ENCODE measurements around the gene PLA2G4D.

PLA2G4D gene, protein sequence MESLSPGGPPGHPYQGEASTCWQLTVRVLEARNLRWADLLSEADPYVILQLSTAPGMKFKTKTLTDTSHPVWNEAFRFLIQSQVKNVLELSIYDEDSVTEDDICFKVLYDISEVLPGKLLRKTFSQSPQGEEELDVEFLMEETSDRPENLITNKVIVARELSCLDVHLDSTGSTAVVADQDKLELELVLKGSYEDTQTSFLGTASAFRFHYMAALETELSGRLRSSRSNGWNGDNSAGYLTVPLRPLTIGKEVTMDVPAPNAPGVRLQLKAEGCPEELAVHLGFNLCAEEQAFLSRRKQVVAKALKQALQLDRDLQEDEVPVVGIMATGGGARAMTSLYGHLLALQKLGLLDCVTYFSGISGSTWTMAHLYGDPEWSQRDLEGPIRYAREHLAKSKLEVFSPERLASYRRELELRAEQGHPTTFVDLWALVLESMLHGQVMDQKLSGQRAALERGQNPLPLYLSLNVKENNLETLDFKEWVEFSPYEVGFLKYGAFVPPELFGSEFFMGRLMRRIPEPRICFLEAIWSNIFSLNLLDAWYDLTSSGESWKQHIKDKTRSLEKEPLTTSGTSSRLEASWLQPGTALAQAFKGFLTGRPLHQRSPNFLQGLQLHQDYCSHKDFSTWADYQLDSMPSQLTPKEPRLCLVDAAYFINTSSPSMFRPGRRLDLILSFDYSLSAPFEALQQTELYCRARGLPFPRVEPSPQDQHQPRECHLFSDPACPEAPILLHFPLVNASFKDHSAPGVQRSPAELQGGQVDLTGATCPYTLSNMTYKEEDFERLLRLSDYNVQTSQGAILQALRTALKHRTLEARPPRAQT

DNA sequence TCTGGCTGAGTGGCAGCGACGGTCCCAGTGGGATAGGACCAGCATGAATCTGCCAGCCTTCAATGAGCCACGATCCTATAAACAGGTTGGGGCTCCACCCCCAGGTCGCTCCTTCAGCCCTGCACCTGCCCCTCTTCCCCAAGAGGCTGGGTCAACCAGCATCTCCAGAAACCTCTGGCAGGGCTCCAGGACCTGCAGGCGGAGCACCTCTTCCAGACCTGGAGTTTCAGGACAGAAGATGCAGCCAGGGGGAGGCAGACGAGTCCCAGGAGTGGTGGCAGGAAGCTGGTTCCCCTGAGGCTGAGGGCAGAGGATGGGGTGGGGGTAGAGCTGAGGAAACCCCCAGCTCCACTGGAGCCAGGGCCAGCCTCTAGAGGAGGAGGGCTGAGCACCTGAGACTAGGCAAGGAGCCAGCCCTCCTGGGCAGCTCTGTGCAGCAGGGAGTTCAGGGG, at the start of gene PLA2G4D:
Gene PLA2G4D, minus strand, starts transcription at position 51 of the 452 bp plus-strand sequence. CDS start 103 bp downstream, outside the sequence.
- no peak for DNase-seq

GRCh38 chr15:42143356-42143755, 49.0 kb upstream of the PLA2G4D start:
- DNase-seq = no peak

DNA sequence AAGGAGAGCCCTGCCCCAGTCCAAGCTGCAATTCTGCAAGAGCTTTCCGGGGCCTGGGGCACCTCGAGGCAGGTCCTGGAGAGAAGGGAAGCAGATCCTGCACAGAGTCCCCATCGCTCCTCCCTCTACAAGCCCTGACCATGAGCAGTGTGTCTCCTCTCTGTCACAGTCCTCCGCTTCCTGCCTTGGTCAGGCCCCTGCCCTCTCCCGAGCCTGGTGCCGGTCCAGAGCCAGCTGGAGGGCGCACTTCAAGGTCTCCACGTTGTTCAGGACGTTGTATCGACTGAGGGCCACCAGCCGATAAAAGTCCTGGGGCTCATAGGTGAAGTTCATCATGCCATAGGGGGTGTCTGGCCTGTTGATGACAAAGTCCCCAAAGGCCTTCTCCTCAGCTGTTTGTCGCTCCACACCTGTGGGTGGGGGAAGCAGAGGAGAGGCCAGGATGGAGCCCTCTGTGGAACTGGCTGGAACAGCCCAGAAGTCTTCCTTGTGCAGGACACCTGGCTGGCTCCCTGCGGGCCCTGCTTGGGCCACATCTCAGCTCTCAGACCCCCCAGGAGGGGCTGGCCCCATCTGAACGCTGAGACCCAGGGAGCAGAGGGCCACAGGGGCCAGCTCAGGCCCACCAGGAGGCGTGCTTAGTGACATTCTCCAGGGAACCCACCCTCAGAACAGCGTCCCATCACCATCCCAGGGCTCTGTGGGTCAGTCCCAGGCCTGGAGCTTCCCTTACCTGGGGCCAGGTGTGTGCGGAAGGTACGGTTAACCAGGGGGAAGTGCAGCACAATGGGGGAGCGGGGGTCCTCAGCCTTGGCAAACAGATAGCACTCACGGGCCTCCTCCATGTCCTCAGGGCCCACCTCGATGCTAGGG, 47.7 kb upstream of the PLA2G4D start:
- no peak for DNase-seq

DNA sequence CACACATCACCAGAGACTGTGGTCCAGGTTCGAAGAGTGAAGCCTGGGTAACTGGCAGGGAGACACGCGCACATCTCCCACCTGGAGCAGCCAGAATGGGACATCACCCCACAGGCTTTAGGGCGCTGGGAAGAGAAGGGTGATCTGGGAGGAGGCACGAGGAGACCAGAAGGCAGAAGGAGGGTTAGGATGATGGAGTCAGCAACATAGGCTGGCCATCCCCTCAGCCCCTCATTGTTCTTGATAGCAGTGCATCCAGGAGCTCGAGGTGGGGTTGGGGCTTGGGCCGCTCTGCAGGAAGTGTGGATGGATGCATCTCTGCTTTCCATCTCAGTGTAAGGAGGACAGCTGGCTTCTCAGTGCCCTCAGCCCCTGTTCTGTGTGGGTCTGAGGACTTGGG, 46.9 kb upstream of the PLA2G4D start:
- no peak for DNase-seq

- DNase-seq = no peak
Measured at GRCh38 chr15:42140383-42141070, 46.2 kb upstream of the PLA2G4D start.

DNA sequence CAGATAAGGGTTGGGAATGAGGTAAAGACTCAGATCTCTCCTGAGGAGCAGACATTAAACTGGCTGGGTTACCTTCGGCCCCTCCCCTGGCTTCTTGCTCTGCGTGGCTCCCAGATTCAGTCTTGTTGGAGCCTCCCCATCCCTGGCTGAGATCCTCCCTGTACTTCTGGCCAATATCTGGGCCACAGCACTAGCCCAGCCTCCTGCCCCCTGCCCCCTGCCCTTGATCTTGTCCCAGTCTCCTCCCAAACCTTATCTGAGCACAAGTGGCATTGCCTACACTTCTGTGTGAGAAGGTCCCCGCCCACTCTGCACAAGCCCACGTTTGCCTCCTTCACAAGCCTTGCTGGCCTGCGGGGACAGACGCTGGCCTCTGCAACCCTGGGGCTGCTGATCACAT, 45.2 kb upstream of the PLA2G4D start:
- no peak for DNase-seq

GRCh38 chr15:42138968-42139386, 44.6 kb upstream of the PLA2G4D start:
- no peak for DNase-seq

DNA sequence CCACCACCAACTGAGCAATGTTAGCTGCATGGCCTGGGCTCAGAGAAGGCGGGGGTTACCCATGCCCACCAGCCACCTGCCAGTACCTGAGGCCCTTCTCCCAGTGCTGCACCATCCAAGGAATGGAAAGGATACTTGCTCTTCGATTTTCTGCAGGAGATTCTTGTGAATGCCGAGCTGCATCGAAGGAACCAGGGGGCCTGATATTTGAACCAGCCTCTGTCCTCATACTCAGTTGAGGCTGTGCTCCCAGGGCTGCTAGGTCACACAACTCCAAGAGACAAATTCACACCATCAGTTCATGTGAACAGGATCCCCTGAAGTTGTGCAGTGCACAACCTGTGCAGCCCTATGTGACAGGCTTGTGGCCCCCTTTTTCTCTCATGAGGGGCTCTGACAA, 44.0 kb upstream of the PLA2G4D start:
- no peak for DNase-seq

DNA sequence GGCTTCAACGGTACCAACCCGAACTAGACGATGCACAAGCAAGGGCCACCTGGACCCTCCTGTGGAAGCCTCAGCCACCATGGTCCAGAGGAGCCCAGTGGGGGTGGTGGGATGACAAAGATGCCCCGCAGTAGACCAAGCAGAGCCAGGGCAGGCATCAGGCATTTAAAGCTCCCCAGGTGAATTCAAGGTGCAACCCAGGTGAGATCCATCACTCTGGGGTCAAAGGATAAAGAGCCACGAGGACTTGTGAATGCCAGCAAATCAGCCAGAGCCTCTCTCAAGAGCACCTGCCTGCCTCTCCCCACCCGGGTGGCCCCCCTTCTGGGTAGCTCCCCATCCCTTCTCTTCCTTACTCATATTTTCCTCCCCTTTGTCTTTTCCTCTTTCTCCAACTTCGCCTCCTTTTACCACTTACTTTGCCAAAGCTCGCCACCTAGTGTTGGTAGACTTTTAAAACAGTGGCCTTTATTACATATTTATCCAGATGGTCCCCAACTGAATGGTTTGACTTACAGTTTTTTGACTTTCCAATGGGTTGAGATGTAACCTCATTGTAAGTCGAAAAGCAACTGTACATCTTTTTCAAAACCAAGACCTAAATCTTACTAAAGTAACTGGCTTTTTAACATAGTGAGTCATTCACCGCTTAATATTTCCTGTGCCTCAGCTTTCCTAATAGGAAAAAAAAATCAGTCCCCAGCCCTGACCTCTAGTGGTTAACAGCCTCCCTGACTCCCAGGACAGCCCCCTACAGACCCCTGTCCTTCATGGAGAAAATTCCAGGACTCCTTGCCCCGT, 43.3 kb upstream of the PLA2G4D start:
- DNase-seq = no peak

- no peak for DNase-seq
Measured at GRCh38 chr15:42136513-42136912, 42.2 kb upstream of the PLA2G4D start.

GRCh38 chr15:42135351-42135750, 41.0 kb upstream of the PLA2G4D start:
- DNase-seq = no peak

DNA sequence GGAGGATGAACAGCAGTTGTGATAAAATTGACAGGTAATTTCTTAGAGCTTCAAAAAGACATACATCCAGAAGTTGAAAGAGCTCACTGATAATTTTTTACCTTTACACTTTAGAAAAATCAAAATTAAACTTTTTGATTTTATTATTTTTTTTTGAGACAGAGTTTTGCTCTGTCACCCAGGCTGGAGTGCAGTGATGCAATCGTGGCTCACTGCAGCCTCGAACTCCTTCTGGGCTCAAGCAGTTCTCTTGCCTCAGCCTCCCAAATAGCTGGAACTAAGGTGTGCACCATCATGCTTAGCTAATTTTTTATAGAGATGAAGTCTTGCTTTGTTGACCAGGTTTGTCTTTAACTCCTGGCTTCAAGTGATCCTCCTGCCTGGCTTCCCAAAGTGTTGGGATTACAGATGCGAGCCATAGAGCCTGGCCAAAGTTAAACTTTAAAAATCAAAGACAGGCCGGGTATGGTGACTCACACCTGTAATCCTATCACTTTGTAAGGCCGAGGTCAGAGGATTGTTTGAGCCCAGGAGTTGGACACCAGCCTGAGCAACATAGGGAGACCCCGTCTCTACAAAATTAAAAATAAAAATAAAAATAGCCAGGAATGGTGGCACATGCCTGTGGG, 40.4 kb upstream of the PLA2G4D start:
- no peak for DNase-seq

GRCh38 chr15:42133886-42134502, 39.6 kb upstream of the PLA2G4D start:
- DNase-seq = peak; percentile 19

GRCh38 chr15:42133356-42133755, 39.0 kb upstream of the PLA2G4D start:
- DNase-seq = no peak

GRCh38 chr15:42131826-42132806, 37.8 kb upstream of the PLA2G4D start:
- DNase-seq = no peak

- DNase-seq = no peak
Measured at GRCh38 chr15:42131006-42131405, 36.6 kb upstream of the PLA2G4D start.

DNA sequence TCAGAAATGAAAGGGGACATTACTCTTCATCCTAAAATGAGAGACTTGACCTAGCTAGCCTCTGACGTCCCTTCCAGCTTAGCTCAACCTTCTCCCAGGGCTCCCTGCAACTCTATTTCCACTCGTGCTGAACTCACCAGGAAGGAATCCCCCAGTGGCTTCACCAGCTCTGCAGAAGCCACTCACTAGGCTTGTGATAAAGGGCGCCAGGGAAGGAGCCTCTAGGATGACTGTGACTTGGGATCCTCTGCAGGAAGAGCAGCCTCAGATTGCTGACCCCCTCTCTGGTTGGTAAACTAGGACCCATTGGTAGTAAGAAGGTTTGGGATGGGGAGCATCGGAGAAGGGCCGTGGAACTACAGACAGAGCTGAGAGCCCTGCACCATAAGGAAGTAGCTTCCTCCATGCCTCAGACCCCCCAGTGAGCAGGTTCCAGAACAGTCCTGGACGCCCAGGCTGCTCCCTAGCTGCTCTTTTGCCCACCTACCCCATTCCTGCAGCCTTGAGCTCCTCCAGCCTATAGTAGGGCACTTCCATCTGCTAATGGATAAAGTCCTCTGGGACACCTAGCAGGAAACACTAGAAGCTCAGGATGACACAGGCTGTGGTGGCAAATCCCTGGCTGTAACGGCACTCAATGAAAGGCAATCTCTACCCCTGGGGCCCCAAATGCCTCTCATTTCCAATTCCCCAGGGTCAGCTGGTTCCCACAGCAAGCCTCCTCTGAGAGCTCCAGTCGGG, 36.1 kb upstream of the PLA2G4D start:
- no peak for DNase-seq

DNA sequence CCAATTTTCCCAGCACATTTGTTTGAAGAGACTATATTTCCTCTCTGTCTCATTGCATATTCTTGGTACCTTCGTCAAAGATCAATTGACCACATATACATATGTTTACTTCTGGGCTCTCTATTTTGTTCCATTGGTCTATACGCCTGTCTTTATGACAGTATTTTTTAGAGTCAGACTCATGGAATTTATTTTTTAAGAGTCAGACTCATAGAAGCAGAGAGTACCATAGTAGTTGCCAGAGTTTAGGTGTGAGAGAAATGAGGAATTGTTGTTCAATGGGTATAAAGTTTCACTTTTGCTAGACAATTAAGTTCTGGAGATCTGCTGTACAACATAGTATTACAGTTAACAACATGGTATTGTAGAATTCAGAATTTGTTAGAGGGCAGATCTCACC, 35.0 kb upstream of the PLA2G4D start:
- DNase-seq = no peak

DNA sequence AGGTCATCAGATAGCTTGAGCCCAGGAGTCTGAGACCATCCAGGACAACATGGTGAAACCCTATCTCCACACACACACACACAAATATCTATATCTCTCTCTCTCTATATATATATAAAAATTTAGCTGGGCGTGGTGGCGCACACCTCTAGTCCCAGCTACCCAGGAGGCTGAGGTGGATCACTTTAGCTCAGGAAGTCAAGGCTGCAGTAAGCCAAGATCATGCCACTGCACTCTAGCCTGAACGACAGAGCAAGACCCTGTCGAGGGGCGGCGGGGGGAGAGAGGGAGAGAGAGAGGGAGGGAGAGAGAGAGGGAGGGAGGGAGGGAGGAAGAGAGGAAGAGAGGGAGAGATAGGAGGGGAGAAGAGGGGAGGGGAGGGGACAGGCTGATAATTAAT, 34.1 kb upstream of the PLA2G4D start:
- DNase-seq = no peak
